Heart left ventricle (tissue), 16 donors: ENCODE data around the gene IL24. TPM values are rescaled to one million over a fixed set of nuclear protein-coding genes. Genes with fewer than 3 reads are reported as not detected.

Experiments used
- ATAC-seq, 4 donors: fragments of 200-7000 bp; cut with Tn5 transposase; one replicate each; pipeline ENCODE4 v1.9.1; 2020 to 2022; ENCODE audit warnings: moderate library complexity in 4 of 4, mild to moderate bottlenecking in 3 of 4, moderate number of reproducible peaks in 1 of 4
- DNase-seq, 5 donors: peaks; one replicate each; pipeline ENCODE4 v3.0.0-alpha.2; 2020
- H3K27ac ChIP-seq, 12 donors: fragments of 200-600 bp; sonication (generic) in 4 of 12; one replicate each; pipeline versions ENCODE4 v1.5.0 to v1.8.0; 2016 to 2022; ENCODE audit warnings: mild to moderate bottlenecking in 2 of 12
- H3K27me3 ChIP-seq, 9 donors: fragments of 200-600 bp; sonication (generic) in 2 of 9; one replicate each; pipeline versions ENCODE4 v1.5.1 to v1.8.0; 2016 to 2022; ENCODE audit warnings: mild to moderate bottlenecking in 3 of 9
- H3K36me3 ChIP-seq, 9 donors: fragments of 200-600 bp; sonication (generic) in 2 of 9; one replicate each; pipeline versions ENCODE4 v1.5.0 to v1.8.0; 2018 to 2022; ENCODE audit warnings: mild to moderate bottlenecking in 2 of 9
- H3K4me1 ChIP-seq, 12 donors: fragments of 200-600 bp; sonication (generic) in 4 of 12; one replicate each; pipeline versions ENCODE4 v1.5.0 to v1.8.0; 2016 to 2022; ENCODE audit warnings: mild to moderate bottlenecking in 3 of 12
- H3K4me3 ChIP-seq, 12 donors: fragments of 200-600 bp; sonication (generic) in 4 of 12; one replicate each; pipeline versions ENCODE4 v1.5.0 to v1.8.0; 2017 to 2022; ENCODE audit warnings: mild to moderate bottlenecking in 9 of 12, moderate library complexity in 4 of 12
- H3K9me3 ChIP-seq, 12 donors: fragments of 200-600 bp; sonication (generic) in 4 of 12; one replicate each; pipeline versions ENCODE4 v1.5.0 to v1.8.0; 2016 to 2022; ENCODE audit warnings: mild to moderate bottlenecking in 1 of 12
- CTCF ChIP-seq, 12 donors: fragments of 200-600 bp; sonication (generic) in 4 of 12; IDR thresholded peaks; one replicate each; pipeline versions ENCODE4 v1.5.0 to v1.8.0; 2018 to 2022; ENCODE audit warnings: antibody characterized with exemption in 12 of 12, mild to moderate bottlenecking in 5 of 12
- POLR2A ChIP-seq, 2 donors: fragments of 450-650 bp; IDR thresholded peaks; one replicate each; pipeline ENCODE4 v1.6.1; 2017; ENCODE audit warnings: antibody characterized with exemption in 2 of 2, mild to moderate bottlenecking in 2 of 2, moderate library complexity in 2 of 2
- WGBS, 4 donors: extraction: QIAGEN DNeasy Blood & Tissue Kit in 2 of 4; methylation state at CpG; one replicate each; pipeline versions ENCODE4 v1.1.5 to v1.1.7; 2013 to 2018; 5-methylcytosine and 5-hydroxymethylcytosine counted together
- intact Hi-C, 10 donors: fragments of 100-400 bp; cut with DNase I; formaldehyde crosslinking; loops; one replicate each; pipeline versions ENCODE4 v1.11.1 to v1.14.2; 2022
- polyA plus RNA-seq, 2 donors: library from polyadenylated mRNA; stranded (reverse); fragments of 200-250 nt; gene quantifications; one replicate each; pipeline ENCODE4 v1.2.3, GENCODE V29; 2013
- total RNA-seq, 9 donors: library from RNA; depleted of rRNA in 2 of 9; stranded (reverse); fragments of >200 nt in 2 of 9; fragmentation: NEBNext Ultra II Directional in 3 of 9; extraction: Animal tissue kit (Norgen Biotek cat#: 25700) in 3 of 9; gene quantifications; one replicate each; pipeline versions ENCODE4 v1.1.0 to v1.2.4, GENCODE V29; 2016 to 2023
- donor health status: ischemic (EF 13 %, LVEDD 7.1; RV severe dilation, severe dysfunction).
- donor health status: healthy with polysubstance abuse.
- donor health status: DM: no; HTN: yes; CAD: no.
- donor health status: DM: no; HTN: no; CAD: no.
- donor health status: ischemic (EF 25% LVEDD 6.9; RV normal size, moderate dysfunction).
- donor health status: ischemic (EF 25% LVEDD 5.7; RV mildly dilated, moderate dysfunction).
- donor health status: healthy.
- donor health status: DM: yes; HTN: yes; CAD: no.
- donor health status: ischemic (EF 35%, LVEDD 5.7; RV mildly dilated, moderate dysfunction).
- donor health status: nonischemic (EF 11% LVEDD 7.7; RV severe dilation, severe dysfunction).
- donor health status: DM: yes; HTN: yes; CAD: no.
- donor health status: PGD.
- donor health status: ischemic (EF 29% LVEDD 5.4; RV normal size, mild dysfunction).
- donor health status: nonischemic (EF 23%, LVEDD 6.1; RV moderate dilation, normal function).

IL24 gene
- total and polyA plus RNA-seq, 11 donors, result 1.6 TPM; not detected in 10

- intact Hi-C loops, result loop anchor here in 4 of 10 donors (10.0 kb wide), 4 partner anchors 111 to 431 kb away; no protein-coding TSS in a partner anchor
- 71 to 79% (median 75%) methylated on average over 8 of the region's 8 CpGs for WGBS, 4 donors
- TF ChIP-seq CTCF (IDR thresholded peaks at IDR 0.05) (no peak), POLR2A (IDR thresholded peaks at IDR 0.05) (no peak)
- DNase-seq, result no peak
- Histone ChIP-seq H3K36me3 (no peaks in the 10 kb centered on the region), H3K4me3 (no peak overlapping the region), H3K27ac (no peak overlapping the region), H3K9me3 (no peaks in the 10 kb centered on the region), H3K4me1 (peaks cover 0 to 10% (median 1%) of the 10 kb centered on the region in 12 donors), H3K27me3 (peaks cover 0 to 5% (median 0%) of the 10 kb centered on the region in 9 donors)
- ATAC-seq, result no peak
These were observed 18.9 kb downstream of the IL24 start for GRCh38 chr1:206916000-206916709.

- DNase-seq (no peak), ATAC-seq (no peak)
- peaks cover 0 to 26% (median 0%) of the 10 kb centered on the region in 12 donors for H3K4me1 ChIP-seq
- WGBS, 4 donors, result 72 to 77% (median 74%) methylated on average over 3 of the region's 3 CpGs
- H3K27me3 ChIP-seq, result peaks cover 0 to 5% (median 0%) of the 10 kb centered on the region in 9 donors
- intact Hi-C loops, result loop anchor here in 4 of 10 donors (10.0 kb wide), 4 partner anchors 113 to 433 kb away; no protein-coding TSS in a partner anchor
- H3K4me3 ChIP-seq, result peak overlapping the region in 1 of 12 donors; percentile 1
- no peak overlapping the region for H3K27ac ChIP-seq
- no peaks in the 10 kb centered on the region for H3K36me3 ChIP-seq
- TF ChIP-seq POLR2A (IDR thresholded peaks at IDR 0.05), result no peak
- no peak for TF ChIP-seq CTCF (IDR thresholded peaks at IDR 0.05)
- H3K9me3 ChIP-seq, result no peaks in the 10 kb centered on the region
These were observed 20.8 kb downstream of the IL24 start for GRCh38 chr1:206918076-206918475.

GRCh38 chr1:206921772-206922265 is 24.6 kb downstream of the IL24 start, which contains the start of gene FCMR:
TSS of gene FCMR (minus strand) at chr1:206921941. CDS start at chr1:206921854, 87 bp downstream.
- DNase-seq, result peak in 2 of 5 donors; percentile 26 to 29
- ATAC-seq, result peak in 3 of 4 donors; percentile 23 to 71 (median 28)
- no peaks in the 10 kb centered on the region for H3K36me3 ChIP-seq
- WGBS, 4 donors, result 49 to 65% (median 57%) methylated on average over 7 of the region's 7 CpGs
- no peaks in the 10 kb centered on the region for H3K9me3 ChIP-seq
- H3K4me3 ChIP-seq, result peak within 1 kb of the TSS in 2 of 12 donors; percentile 25 to 53
- H3K27ac ChIP-seq, result peak within 1 kb of the TSS in 6 of 12 donors; percentile 39 to 84 (median 52)
- H3K27me3 ChIP-seq, result no peaks in the 10 kb centered on the region
- intact Hi-C loops, result no loop called here
- TF ChIP-seq POLR2A (IDR thresholded peaks at IDR 0.05) (no peak), CTCF (IDR thresholded peaks at IDR 0.05) (no peak)
- H3K4me1 ChIP-seq, result peaks cover 0 to 46% (median 1%) of the 10 kb centered on the region in 12 donors

GRCh38 chr1:206922524-206922923 is 25.3 kb downstream of the IL24 start:
- no peaks in the 10 kb centered on the region for H3K9me3 ChIP-seq
- peak overlapping the region in 1 of 12 donors; percentile 53 for H3K4me3 ChIP-seq
- no peaks in the 10 kb centered on the region for H3K36me3 ChIP-seq
- no peaks in the 10 kb centered on the region for H3K27me3 ChIP-seq
- 71 to 84% (median 78%) methylated on average over 1 of the region's 1 CpG for WGBS, 4 donors
- H3K27ac ChIP-seq, result peak overlapping the region in 6 of 12 donors; percentile 39 to 84 (median 50)
- no peak for TF ChIP-seq POLR2A (IDR thresholded peaks at IDR 0.05)
- TF ChIP-seq CTCF (IDR thresholded peaks at IDR 0.05), result no peak
- ATAC-seq (no peak), DNase-seq (no peak)
- intact Hi-C loops, result no loop called here
- peaks cover 0 to 46% (median 1%) of the 10 kb centered on the region in 12 donors for H3K4me1 ChIP-seq
